K562 (cell line): ENCODE data around the gene CASP2. TPM values are rescaled to one million over a fixed set of nuclear protein-coding genes. Genes with fewer than 3 reads are reported as not detected.

Experiments used
- CBX2 ChIP-seq: fragments of 200-600 bp; sonication (generic); IDR thresholded peaks from one replicate; pipeline ENCODE4 v1.6.1; 2012; ENCODE audit warnings: mild to moderate bottlenecking, low read length, inconsistent platforms; ENCODE audit not compliant: insufficient read depth, poor library complexity, severe bottlenecking
- DMBX1 ChIP-seq: fragments of 250-450 bp; sonication (Bioruptor Pico); IDR thresholded peaks from 2 replicates; pipeline ENCODE4 v1.8.0; 2022; ENCODE audit warnings: inconsistent platforms, mild to moderate bottlenecking, moderate library complexity, borderline replicate concordance
- EHMT2 ChIP-seq: fragments of 450-650 bp; IDR thresholded peaks from 2 replicates; pipeline ENCODE4 v1.6.1; 2018; ENCODE audit warnings: antibody characterized with exemption
- GTF2F1 ChIP-seq: IDR thresholded peaks from 2 replicates; pipeline ENCODE4 v1.6.1; 2011; ENCODE audit warnings: low read depth, low read length, improper control_type of control experiment
- HEY1 ChIP-seq: fragments of 250-450 bp; sonication (Bioruptor Pico); IDR thresholded peaks from 2 replicates; pipeline ENCODE4 v1.5.0; 2020; ENCODE audit warnings: mild to moderate bottlenecking, moderate library complexity, borderline replicate concordance
- POLR2H ChIP-seq: IDR thresholded peaks from 2 replicates; pipeline ENCODE4 v1.6.1; 2016; ENCODE audit warnings: missing genetic modification characterization, low read depth, mild to moderate bottlenecking, control low read depth, missing compliant biosample characterization, moderate library complexity
- RBFOX2 ChIP-seq: fragments of 200-400 bp; formaldehyde crosslinking; IDR thresholded peaks from 2 replicates; pipeline ENCODE4 v1.6.1; 2017; ENCODE audit warnings: low read depth, mild to moderate bottlenecking, low read length, moderate library complexity
- TCFL5 ChIP-seq: fragments of 250-450 bp; sonication (Bioruptor Pico); conservative IDR thresholded peaks from 2 replicates; pipeline ENCODE4 v1.6.1; 2021; ENCODE audit warnings: mild to moderate bottlenecking, moderate library complexity, matching md5 sums
- TRIM24 ChIP-seq, 2 experiments: fragments of 450-650 bp; IDR thresholded peaks; 2 replicates each; pipeline ENCODE4 v1.6.1; 2016
- XRCC3 ChIP-seq: fragments of 450-650 bp; IDR thresholded peaks from 2 replicates; pipeline ENCODE4 v1.6.1; 2017; ENCODE audit warnings: mild to moderate bottlenecking, moderate library complexity
- YY1 ChIP-seq, 3 experiments: IDR thresholded peaks; 2 replicates each; pipeline ENCODE4 v1.6.1; 2011; ENCODE audit warnings: low read length in 2 of 3, mild to moderate bottlenecking in 2 of 3, moderate library complexity in 2 of 3, borderline replicate concordance in 1 of 3, control low read depth in 1 of 3, low read depth in 1 of 3; ENCODE audit not compliant: insufficient read depth in 3 of 3, insufficient replicate concordance in 2 of 3, control insufficient read depth in 1 of 3, insufficient read length in 1 of 3; ENCODE audit errors: extremely low read depth in 1 of 3
- ZNF134 ChIP-seq: fragments of 250-450 bp; sonication (Bioruptor Pico); conservative IDR thresholded peaks from 2 replicates; pipeline ENCODE4 v1.4.0; 2020
- ZNF282 ChIP-seq: sonication (generic); formaldehyde crosslinking; IDR thresholded peaks from 2 replicates; pipeline ENCODE4 v1.8.1; 2023; ENCODE audit warnings: missing genetic modification reagents
- polyA plus RNA-seq, 8 experiments: library from polyadenylated mRNA; depleted of rRNA in 4 of 8; stranded (reverse) in 5 of 8; unstranded in 3 of 8; fragments of >200 nt; fragmentation: Nextera tagmentation in 2 of 8; fragmentation: Illumina TruSeq in 1 of 8; extraction: Ambion mirVana in 2 of 8; extraction: Trizol in 1 of 8; gene quantifications; 2 replicates each; pipeline versions ENCODE4 v1.2.1 to v1.2.3, GENCODE V29; 2011 to 2014; ENCODE audit warnings: inconsistent platforms in 1 of 8, missing spikeins in 1 of 8
- total RNA-seq, 7 experiments: library from RNA; depleted of rRNA in 6 of 7; stranded (reverse); fragments of >200 nt in 6 of 7; fragmentation: Illumina TruSeq in 2 of 7; extraction: Trizol in 2 of 7; gene quantifications; 2 replicates each; pipeline versions ENCODE4 v1.2.1 to v1.2.3, GENCODE V29; 2011 to 2021; ENCODE audit warnings: low replicate concordance in 1 of 7
- TF ChIP-seq, protein P1 (sequence below), 2 experiments: fragments of 450-650 bp in 1 of 2; sonication (generic) in 1 of 2; formaldehyde crosslinking in 1 of 2; IDR thresholded peaks; 2 replicates each; pipeline versions ENCODE4 v1.7.1 to v1.9.0; 2016 to 2022; ENCODE audit warnings: inconsistent platforms in 1 of 2, mild to moderate bottlenecking in 1 of 2, missing genetic modification reagents in 1 of 2
- TF ChIP-seq, protein P2 (sequence below): fragments of 450-650 bp; IDR thresholded peaks from 2 replicates; pipeline ENCODE4 v1.7.1; 2018; ENCODE audit warnings: mild to moderate bottlenecking, low read depth; ENCODE audit not compliant: partially characterized antibody

The CASP2 gene
- total and polyA plus RNA-seq, 9 of the 15 experiments (the other 6 are each of a cell fraction or from before 2014, with no cell fraction given), result 18.8 to 64.9 (median 24.1) TPM

DNA sequence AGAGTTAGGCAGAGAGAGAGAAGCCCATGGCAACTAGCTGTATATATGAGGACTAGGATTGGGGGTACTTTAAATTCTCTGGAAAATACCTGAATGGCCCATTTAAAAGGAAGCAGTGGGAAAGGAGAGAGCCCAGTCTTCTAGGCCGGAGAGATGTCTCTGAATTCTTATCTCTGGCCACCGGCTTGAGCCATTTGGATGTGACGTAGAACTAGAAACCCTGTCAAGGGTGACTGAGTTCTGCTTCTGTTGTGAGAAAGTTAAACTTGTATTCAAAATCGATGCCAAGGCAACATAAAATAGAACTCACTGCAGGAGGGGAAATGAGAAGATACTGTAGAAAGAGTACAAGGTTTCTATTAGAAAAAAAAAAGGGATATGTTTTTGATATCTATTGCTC is 31.2 kb upstream of the CASP2 start (continued):
- TF ChIP-seq GTF2F1 (no peak), HEY1 (CRISPR knock-in tag) (no peak), TRIM24 (IDR thresholded peaks at IDR 0.05) (peak in 1 of 2 experiments; percentile 44; a peak in 1 of 4 replicates), TCFL5 (no peak), YY1 (IDR thresholded peaks at IDR 0.05; ENCODE audit: borderline replicate concordance in 1 of 3, control insufficient read depth in 1 of 3, extremely low read depth in 1 of 3, insufficient read depth in 3 of 3, insufficient read length in 1 of 3, insufficient replicate concordance in 2 of 3, low read depth in 1 of 3, low read length in 2 of 3) (no peak), DMBX1 (CRISPR knock-in tag) (0 out of 2 replicates have a peak, but pooled peaks have one; percentile 26), ZNF134 (no peak), ZNF282 (no peak), CBX2 (no peak), XRCC3 (no peak), RBFOX2 (no peak), EHMT2 (peak; percentile 72; the same call in 1 of the 2 replicates), POLR2H (tag) (no peak)
- TF ChIP-seq, protein P1, sequence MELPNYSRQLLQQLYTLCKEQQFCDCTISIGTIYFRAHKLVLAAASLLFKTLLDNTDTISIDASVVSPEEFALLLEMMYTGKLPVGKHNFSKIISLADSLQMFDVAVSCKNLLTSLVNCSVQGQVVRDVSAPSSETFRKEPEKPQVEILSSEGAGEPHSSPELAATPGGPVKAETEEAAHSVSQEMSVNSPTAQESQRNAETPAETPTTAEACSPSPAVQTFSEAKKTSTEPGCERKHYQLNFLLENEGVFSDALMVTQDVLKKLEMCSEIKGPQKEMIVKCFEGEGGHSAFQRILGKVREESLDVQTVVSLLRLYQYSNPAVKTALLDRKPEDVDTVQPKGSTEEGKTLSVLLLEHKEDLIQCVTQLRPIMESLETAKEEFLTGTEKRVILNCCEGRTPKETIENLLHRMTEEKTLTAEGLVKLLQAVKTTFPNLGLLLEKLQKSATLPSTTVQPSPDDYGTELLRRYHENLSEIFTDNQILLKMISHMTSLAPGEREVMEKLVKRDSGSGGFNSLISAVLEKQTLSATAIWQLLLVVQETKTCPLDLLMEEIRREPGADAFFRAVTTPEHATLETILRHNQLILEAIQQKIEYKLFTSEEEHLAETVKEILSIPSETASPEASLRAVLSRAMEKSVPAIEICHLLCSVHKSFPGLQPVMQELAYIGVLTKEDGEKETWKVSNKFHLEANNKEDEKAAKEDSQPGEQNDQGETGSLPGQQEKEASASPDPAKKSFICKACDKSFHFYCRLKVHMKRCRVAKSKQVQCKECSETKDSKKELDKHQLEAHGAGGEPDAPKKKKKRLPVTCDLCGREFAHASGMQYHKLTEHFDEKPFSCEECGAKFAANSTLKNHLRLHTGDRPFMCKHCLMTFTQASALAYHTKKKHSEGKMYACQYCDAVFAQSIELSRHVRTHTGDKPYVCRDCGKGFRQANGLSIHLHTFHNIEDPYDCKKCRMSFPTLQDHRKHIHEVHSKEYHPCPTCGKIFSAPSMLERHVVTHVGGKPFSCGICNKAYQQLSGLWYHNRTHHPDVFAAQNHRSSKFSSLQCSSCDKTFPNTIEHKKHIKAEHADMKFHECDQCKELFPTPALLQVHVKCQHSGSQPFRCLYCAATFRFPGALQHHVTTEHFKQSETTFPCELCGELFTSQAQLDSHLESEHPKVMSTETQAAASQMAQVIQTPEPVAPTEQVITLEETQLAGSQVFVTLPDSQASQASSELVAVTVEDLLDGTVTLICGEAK (IDR thresholded peaks at IDR 0.05), result no peak
- TF ChIP-seq, protein P1 (CRISPR knock-in tag; IDR thresholded peaks at IDR 0.05), result no peak
- TF ChIP-seq, protein P2, sequence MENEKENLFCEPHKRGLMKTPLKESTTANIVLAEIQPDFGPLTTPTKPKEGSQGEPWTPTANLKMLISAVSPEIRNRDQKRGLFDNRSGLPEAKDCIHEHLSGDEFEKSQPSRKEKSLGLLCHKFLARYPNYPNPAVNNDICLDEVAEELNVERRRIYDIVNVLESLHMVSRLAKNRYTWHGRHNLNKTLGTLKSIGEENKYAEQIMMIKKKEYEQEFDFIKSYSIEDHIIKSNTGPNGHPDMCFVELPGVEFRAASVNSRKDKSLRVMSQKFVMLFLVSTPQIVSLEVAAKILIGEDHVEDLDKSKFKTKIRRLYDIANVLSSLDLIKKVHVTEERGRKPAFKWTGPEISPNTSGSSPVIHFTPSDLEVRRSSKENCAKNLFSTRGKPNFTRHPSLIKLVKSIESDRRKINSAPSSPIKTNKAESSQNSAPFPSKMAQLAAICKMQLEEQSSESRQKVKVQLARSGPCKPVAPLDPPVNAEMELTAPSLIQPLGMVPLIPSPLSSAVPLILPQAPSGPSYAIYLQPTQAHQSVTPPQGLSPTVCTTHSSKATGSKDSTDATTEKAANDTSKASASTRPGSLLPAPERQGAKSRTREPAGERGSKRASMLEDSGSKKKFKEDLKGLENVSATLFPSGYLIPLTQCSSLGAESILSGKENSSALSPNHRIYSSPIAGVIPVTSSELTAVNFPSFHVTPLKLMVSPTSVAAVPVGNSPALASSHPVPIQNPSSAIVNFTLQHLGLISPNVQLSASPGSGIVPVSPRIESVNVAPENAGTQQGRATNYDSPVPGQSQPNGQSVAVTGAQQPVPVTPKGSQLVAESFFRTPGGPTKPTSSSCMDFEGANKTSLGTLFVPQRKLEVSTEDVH, result no peak
